GM06990 (cell line): ENCODE data around the gene TRAF3IP3.

Experiments used
- DNase-seq: peaks from one replicate; pipeline ENCODE4 v3.0.0-alpha.2; 2011; ENCODE audit not compliant: insufficient read length; ENCODE audit errors: extremely low read depth
- H3K27me3 ChIP-seq: replicated peaks from 2 replicates; pipeline ENCODE4 v1.6.0; 2011; ENCODE audit warnings: low read length; ENCODE audit not compliant: control insufficient read depth, insufficient read depth
- H3K36me3 ChIP-seq: 2 replicates; pipeline ENCODE4 v1.5.1; 2011; ENCODE audit warnings: low read length; ENCODE audit not compliant: control insufficient read depth, insufficient read depth
- H3K4me3 ChIP-seq: replicated peaks from 2 replicates; pipeline ENCODE4 v1.5.1; 2011; ENCODE audit warnings: low read depth, mild to moderate bottlenecking, control low read depth, low read length
- TF ChIP-seq, protein P1 (sequence below): IDR thresholded peaks from 2 replicates; pipeline ENCODE4 v1.5.1; 2011; ENCODE audit warnings: low read length, control low read depth, mild to moderate bottlenecking, inconsistent platforms; ENCODE audit not compliant: insufficient read depth, poor library complexity, severe bottlenecking

The TRAF3IP3 gene

DNA sequence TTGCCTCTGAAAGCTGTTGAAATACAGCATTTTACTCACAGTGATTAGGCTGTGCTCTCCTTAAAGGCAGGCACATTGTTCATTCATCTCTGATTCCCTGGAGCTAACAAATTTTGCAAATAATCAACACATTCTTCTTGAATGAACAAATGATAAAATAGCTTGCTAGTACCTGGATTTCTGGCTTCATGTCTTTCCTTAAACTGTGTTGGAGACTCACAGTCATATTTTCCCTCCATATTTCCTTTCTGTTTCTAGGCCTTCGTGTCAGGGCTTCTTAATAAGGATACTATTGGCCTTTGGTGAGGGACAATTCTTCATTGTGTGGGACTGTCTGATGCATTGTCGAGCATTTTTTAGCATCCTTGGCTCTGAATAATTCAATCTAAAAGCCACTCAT, 41.5 kb upstream of the TRAF3IP3 start:
- TF ChIP-seq, protein P1, sequence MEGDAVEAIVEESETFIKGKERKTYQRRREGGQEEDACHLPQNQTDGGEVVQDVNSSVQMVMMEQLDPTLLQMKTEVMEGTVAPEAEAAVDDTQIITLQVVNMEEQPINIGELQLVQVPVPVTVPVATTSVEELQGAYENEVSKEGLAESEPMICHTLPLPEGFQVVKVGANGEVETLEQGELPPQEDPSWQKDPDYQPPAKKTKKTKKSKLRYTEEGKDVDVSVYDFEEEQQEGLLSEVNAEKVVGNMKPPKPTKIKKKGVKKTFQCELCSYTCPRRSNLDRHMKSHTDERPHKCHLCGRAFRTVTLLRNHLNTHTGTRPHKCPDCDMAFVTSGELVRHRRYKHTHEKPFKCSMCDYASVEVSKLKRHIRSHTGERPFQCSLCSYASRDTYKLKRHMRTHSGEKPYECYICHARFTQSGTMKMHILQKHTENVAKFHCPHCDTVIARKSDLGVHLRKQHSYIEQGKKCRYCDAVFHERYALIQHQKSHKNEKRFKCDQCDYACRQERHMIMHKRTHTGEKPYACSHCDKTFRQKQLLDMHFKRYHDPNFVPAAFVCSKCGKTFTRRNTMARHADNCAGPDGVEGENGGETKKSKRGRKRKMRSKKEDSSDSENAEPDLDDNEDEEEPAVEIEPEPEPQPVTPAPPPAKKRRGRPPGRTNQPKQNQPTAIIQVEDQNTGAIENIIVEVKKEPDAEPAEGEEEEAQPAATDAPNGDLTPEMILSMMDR, result no peak
- no peak for DNase-seq

DNA sequence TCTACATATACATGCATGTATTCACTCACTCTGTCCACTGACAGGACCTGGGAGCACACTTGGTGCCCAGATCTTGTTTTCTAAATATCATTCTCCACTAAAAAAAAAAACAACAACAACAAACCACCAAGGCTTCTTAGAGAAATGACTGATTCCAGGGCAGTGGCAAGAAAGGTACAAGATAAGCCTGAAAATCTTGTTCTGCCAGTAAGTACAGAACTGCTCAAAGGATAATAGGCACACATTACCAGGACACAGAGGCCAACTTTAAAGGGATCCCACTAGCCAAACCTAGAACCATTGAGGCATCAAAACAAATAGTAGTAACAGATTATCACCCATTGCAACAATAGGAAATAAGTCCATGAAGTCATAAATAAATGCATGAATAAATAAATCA, 40.5 kb upstream of the TRAF3IP3 start:
- H3K4me3 ChIP-seq, result no peak overlapping the region
- no peaks in the 10 kb centered on the region for H3K27me3 ChIP-seq
- DNase-seq, result no peak
- TF ChIP-seq, protein P1, result no peak
- H3K36me3 ChIP-seq, result no peaks in the 10 kb centered on the region

More for the DNA sequence above, 41.5 kb upstream of the TRAF3IP3 start:
- H3K4me3 ChIP-seq, result no peak overlapping the region
- no peaks in the 10 kb centered on the region for H3K36me3 ChIP-seq
- H3K27me3 ChIP-seq, result no peaks in the 10 kb centered on the region

DNA sequence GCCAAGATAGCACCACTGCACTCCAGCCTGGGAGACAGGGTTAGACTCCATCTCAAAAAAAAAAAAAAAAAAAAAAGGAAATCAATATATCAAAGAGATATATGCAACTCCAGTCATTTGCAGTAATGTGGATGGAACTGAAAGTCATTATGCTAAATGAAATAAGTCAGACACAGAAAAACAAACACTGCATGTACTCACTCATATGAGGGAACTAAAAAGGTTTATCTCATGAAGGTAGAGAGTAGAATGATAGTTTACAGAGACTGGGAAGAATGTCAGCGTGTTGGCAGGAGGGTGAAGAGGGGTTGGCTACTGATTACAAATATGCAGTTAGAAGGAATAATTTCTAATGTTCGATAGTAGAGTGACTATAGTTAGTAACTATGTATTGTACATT, 38.0 kb upstream of the TRAF3IP3 start:
- no peak overlapping the region for H3K4me3 ChIP-seq
- H3K36me3 ChIP-seq, result no peaks in the 10 kb centered on the region
- no peaks in the 10 kb centered on the region for H3K27me3 ChIP-seq
- TF ChIP-seq, protein P1, result no peak
- DNase-seq, result no peak

DNA sequence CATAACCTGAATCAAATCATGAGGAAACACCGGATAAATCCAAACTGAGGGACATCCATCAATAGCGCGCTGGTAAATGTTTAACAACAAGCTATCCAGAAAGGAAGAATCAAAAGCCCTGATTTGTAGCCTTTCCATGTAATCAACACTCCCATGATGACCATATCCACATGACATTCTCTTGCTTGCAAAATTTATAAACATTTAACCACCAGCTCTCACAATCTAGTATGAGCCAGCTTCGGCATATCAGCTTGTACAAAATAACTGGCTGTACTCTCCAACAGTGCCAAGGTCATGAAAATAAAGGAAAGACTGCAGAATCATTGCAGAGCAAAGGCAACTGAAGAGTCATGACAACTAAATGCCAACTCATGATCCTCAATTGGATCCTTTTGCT, 35.5 kb upstream of the TRAF3IP3 start:
- H3K4me3 ChIP-seq, result no peak overlapping the region
- DNase-seq, result no peak
- H3K27me3 ChIP-seq, result no peaks in the 10 kb centered on the region
- H3K36me3 ChIP-seq, result no peaks in the 10 kb centered on the region
- TF ChIP-seq, protein P1, result no peak

DNA sequence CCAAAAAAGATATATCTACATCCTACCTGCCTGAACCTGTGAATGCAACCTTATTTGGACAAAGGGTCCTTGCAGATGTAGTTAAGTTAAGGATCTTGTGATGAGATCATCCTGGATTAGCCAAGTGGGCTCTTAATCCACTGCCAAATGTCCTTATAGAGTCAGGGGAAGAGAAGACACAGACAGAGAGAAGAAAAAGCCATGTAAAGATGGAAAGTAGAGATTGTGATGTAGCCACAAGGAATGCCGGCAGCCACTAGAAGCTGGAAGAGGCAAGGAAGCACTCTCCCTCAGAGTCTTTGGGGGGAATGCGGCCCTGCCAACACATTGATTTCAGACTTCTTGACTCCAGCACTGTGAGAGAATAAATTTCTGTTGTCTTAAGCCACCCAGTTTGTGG, 35.0 kb upstream of the TRAF3IP3 start:
- TF ChIP-seq, protein P1, result no peak
- H3K27me3 ChIP-seq, result no peaks in the 10 kb centered on the region
- H3K36me3 ChIP-seq, result no peaks in the 10 kb centered on the region
- no peak overlapping the region for H3K4me3 ChIP-seq
- no peak for DNase-seq

DNA sequence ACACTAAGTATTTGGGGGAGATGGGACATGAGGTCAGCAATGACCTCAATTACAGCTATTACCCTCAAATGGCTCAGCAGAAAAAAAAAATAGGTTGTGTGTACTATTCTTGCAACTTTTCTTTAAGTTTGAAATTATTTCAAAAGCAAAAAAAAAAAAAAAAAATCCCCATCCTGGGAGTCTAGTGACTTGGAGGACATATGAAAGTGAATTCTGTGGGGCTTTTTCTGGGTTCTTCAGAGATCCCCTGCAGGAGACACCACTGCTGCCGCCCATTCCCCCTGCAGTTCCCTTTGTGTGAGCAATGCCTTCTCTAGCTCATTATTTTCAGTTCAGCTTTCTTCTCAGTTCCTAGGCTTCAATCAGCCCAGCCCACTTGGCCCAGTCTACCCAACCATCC, 34.5 kb upstream of the TRAF3IP3 start:
- no peak overlapping the region for H3K4me3 ChIP-seq
- H3K36me3 ChIP-seq, result no peaks in the 10 kb centered on the region

More for the DNA sequence above, 34.5 kb upstream of the TRAF3IP3 start:
- TF ChIP-seq, protein P1, result no peak
- no peak for DNase-seq
- no peaks in the 10 kb centered on the region for H3K27me3 ChIP-seq
